IPS-15b (cell line): ENCODE data around the gene MYZAP.

Experiments
- H3K27me3 ChIP-seq: one replicate; pipeline ENCODE4 v1.6.1; 2013; ENCODE audit warnings: low read length; ENCODE audit not compliant: control insufficient read depth, insufficient read depth
- H3K36me3 ChIP-seq: one replicate; pipeline ENCODE4 v1.6.1; 2013; ENCODE audit warnings: low read length; ENCODE audit not compliant: control insufficient read depth, insufficient read depth
- H3K4me1 ChIP-seq: one replicate; pipeline ENCODE4 v1.6.1; 2013; ENCODE audit warnings: mild to moderate bottlenecking, low read length; ENCODE audit not compliant: control insufficient read depth, insufficient read depth
- H3K4me3 ChIP-seq: one replicate; pipeline ENCODE4 v1.5.1; 2013; ENCODE audit warnings: low read depth, low read length
- H3K9ac ChIP-seq: one replicate; pipeline ENCODE4 v1.6.1; 2013; ENCODE audit warnings: low read depth, mild to moderate bottlenecking, low read length
- H3K9me3 ChIP-seq: one replicate; pipeline ENCODE4 v1.6.1; 2013; ENCODE audit warnings: mild to moderate bottlenecking, low read length; ENCODE audit not compliant: control insufficient read depth, insufficient read depth

MYZAP gene

GRCh38 chr15:57655809-57656208, 64.1 kb downstream of the MYZAP start:
- no peaks in the 10 kb centered on the region for H3K4me1 ChIP-seq
- no peaks in the 10 kb centered on the region for H3K27me3 ChIP-seq
- H3K4me3 ChIP-seq = no peak overlapping the region
- no peaks in the 10 kb centered on the region for H3K36me3 ChIP-seq
- H3K9me3 ChIP-seq = no peaks in the 10 kb centered on the region
- H3K9ac ChIP-seq = no peak overlapping the region

GRCh38 chr15:57656434-57656833, 64.7 kb downstream of the MYZAP start:
- no peak overlapping the region for H3K9ac ChIP-seq
- H3K36me3 ChIP-seq = no peaks in the 10 kb centered on the region
- no peak overlapping the region for H3K4me3 ChIP-seq
- no peaks in the 10 kb centered on the region for H3K4me1 ChIP-seq
- H3K27me3 ChIP-seq = no peaks in the 10 kb centered on the region
- H3K9me3 ChIP-seq = no peaks in the 10 kb centered on the region

- H3K36me3 ChIP-seq = no peaks in the 10 kb centered on the region
- no peak overlapping the region for H3K4me3 ChIP-seq
- H3K27me3 ChIP-seq = no peaks in the 10 kb centered on the region
- no peaks in the 10 kb centered on the region for H3K9me3 ChIP-seq
- H3K4me1 ChIP-seq = no peaks in the 10 kb centered on the region
- no peak overlapping the region for H3K9ac ChIP-seq
These were observed 65.9 kb downstream of the MYZAP start for GRCh38 chr15:57657619-57658018.

- Histone ChIP-seq H3K9ac (no peak overlapping the region), H3K4me3 (no peak overlapping the region), H3K27me3 (no peaks in the 10 kb centered on the region), H3K9me3 (no peaks in the 10 kb centered on the region), H3K4me1 (no peaks in the 10 kb centered on the region), H3K36me3 (no peaks in the 10 kb centered on the region)
These were observed 70.5 kb downstream of the MYZAP start for GRCh38 chr15:57662091-57662744.

GRCh38 chr15:57662802-57663201, 71.1 kb downstream of the MYZAP start:
- Histone ChIP-seq H3K27me3 (no peaks in the 10 kb centered on the region), H3K9ac (no peak overlapping the region), H3K9me3 (no peaks in the 10 kb centered on the region), H3K4me3 (no peak overlapping the region), H3K36me3 (no peaks in the 10 kb centered on the region), H3K4me1 (no peaks in the 10 kb centered on the region)

GRCh38 chr15:57663262-57663661, 71.6 kb downstream of the MYZAP start:
- no peaks in the 10 kb centered on the region for H3K36me3 ChIP-seq
- H3K4me1 ChIP-seq = no peaks in the 10 kb centered on the region
- no peaks in the 10 kb centered on the region for H3K9me3 ChIP-seq
- H3K9ac ChIP-seq = no peak overlapping the region
- no peak overlapping the region for H3K4me3 ChIP-seq
- no peaks in the 10 kb centered on the region for H3K27me3 ChIP-seq

- Histone ChIP-seq H3K36me3 (no peaks in the 10 kb centered on the region), H3K4me3 (no peak overlapping the region), H3K9me3 (no peaks in the 10 kb centered on the region), H3K9ac (no peak overlapping the region), H3K27me3 (no peaks in the 10 kb centered on the region), H3K4me1 (no peaks in the 10 kb centered on the region)
These were observed 73.5 kb downstream of the MYZAP start for GRCh38 chr15:57665194-57665593.

GRCh38 chr15:57665939-57666338, 74.2 kb downstream of the MYZAP start:
- H3K4me1 ChIP-seq = no peaks in the 10 kb centered on the region
- H3K4me3 ChIP-seq = no peak overlapping the region
- no peak overlapping the region for H3K9ac ChIP-seq
- H3K9me3 ChIP-seq = no peaks in the 10 kb centered on the region
- H3K36me3 ChIP-seq = no peaks in the 10 kb centered on the region
- H3K27me3 ChIP-seq = no peaks in the 10 kb centered on the region

GRCh38 chr15:57667171-57667849, 75.6 kb downstream of the MYZAP start:
- no peak overlapping the region for H3K4me3 ChIP-seq
- H3K36me3 ChIP-seq = no peaks in the 10 kb centered on the region
- H3K9me3 ChIP-seq = no peaks in the 10 kb centered on the region
- H3K27me3 ChIP-seq = no peaks in the 10 kb centered on the region
- no peak overlapping the region for H3K9ac ChIP-seq
- no peaks in the 10 kb centered on the region for H3K4me1 ChIP-seq

- Histone ChIP-seq H3K36me3 (no peaks in the 10 kb centered on the region), H3K4me3 (no peak overlapping the region), H3K9me3 (no peaks in the 10 kb centered on the region), H3K4me1 (no peaks in the 10 kb centered on the region), H3K9ac (no peak overlapping the region), H3K27me3 (no peaks in the 10 kb centered on the region)
These were observed 76.3 kb downstream of the MYZAP start for GRCh38 chr15:57668016-57668415.

- H3K27me3 ChIP-seq = no peaks in the 10 kb centered on the region
- no peak overlapping the region for H3K9ac ChIP-seq
- H3K4me1 ChIP-seq = no peaks in the 10 kb centered on the region
- H3K4me3 ChIP-seq = no peak overlapping the region
- no peaks in the 10 kb centered on the region for H3K36me3 ChIP-seq
- H3K9me3 ChIP-seq = no peaks in the 10 kb centered on the region
These were observed 79.9 kb downstream of the MYZAP start for GRCh38 chr15:57671636-57672035.

- Histone ChIP-seq H3K4me3 (no peak overlapping the region), H3K9ac (no peak overlapping the region), H3K36me3 (no peaks in the 10 kb centered on the region), H3K27me3 (no peaks in the 10 kb centered on the region), H3K4me1 (no peaks in the 10 kb centered on the region), H3K9me3 (no peaks in the 10 kb centered on the region)
These were observed 83.9 kb downstream of the MYZAP start for GRCh38 chr15:57675481-57676181.
